GM13976 (cell line): ENCODE data around the gene DNAJC30.

Experiments used
- DNase-seq: peaks from one replicate; pipeline ENCODE4 v3.0.0; 2012; ENCODE audit warnings: low spot score
- in situ Hi-C: fragments of 300-500 bp; cut with MboI; formaldehyde crosslinking; loops from one replicate; pipeline ENCODE4 v1.12.0; 2022; ENCODE audit warnings: low sequenced_read_pairs, mixed read lengths, inconsistent platforms; ENCODE audit not compliant: unreplicated experiment
- TF ChIP-seq, protein P1 (sequence below): IDR thresholded peaks from 2 replicates; pipeline ENCODE4 v1.5.1; 2012; ENCODE audit warnings: borderline replicate concordance, mild to moderate bottlenecking; ENCODE audit not compliant: insufficient read depth; ENCODE audit errors: extremely low read depth, missing control alignments, control extremely low read depth

The DNAJC30 gene

GRCh38 chr7:73644688-73645286 is 38.5 kb downstream of the DNAJC30 start:
- TF ChIP-seq, protein P1, sequence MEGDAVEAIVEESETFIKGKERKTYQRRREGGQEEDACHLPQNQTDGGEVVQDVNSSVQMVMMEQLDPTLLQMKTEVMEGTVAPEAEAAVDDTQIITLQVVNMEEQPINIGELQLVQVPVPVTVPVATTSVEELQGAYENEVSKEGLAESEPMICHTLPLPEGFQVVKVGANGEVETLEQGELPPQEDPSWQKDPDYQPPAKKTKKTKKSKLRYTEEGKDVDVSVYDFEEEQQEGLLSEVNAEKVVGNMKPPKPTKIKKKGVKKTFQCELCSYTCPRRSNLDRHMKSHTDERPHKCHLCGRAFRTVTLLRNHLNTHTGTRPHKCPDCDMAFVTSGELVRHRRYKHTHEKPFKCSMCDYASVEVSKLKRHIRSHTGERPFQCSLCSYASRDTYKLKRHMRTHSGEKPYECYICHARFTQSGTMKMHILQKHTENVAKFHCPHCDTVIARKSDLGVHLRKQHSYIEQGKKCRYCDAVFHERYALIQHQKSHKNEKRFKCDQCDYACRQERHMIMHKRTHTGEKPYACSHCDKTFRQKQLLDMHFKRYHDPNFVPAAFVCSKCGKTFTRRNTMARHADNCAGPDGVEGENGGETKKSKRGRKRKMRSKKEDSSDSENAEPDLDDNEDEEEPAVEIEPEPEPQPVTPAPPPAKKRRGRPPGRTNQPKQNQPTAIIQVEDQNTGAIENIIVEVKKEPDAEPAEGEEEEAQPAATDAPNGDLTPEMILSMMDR = no peak
- in situ Hi-C loops = no loop called here
- no peak for DNase-seq

- DNase-seq = no peak
- in situ Hi-C loops = no loop called here
- TF ChIP-seq, protein P1 = no peak
Observed at GRCh38 chr7:73642834-73643233, 40.4 kb downstream of the DNAJC30 start.

DNA sequence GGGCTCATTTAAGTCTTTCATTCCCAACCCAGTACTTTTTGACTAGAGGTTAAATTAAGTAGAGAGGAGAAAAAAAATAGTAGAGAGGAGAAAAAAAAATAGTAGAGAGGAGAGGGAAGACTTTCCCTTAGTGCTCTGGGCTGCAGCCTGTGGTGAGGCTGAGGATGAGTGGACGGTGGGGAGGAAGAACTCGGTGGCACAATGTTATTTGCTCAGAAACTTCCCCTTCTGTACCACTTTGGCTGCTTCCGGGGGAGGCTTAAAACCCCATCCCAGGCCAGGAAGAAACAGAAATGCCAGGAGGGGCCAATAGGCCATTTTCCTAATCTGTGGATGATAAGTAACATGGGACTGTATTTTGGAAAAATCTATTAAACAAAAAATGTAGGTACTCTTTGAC is 44.3 kb downstream of the DNAJC30 start:
- in situ Hi-C loops = no loop called here
- DNase-seq = no peak
- TF ChIP-seq, protein P1 = no peak

GRCh38 chr7:73635428-73636200 is 47.6 kb downstream of the DNAJC30 start:
- no peak for DNase-seq
- in situ Hi-C loops = no loop called here
- TF ChIP-seq, protein P1 = no peak

- in situ Hi-C loops = no loop called here
- TF ChIP-seq, protein P1 = no peak
- no peak for DNase-seq
Observed at GRCh38 chr7:73633844-73634243, 49.4 kb downstream of the DNAJC30 start.

GRCh38 chr7:73633323-73633722 is 49.9 kb downstream of the DNAJC30 start:
- in situ Hi-C loops = no loop called here
- TF ChIP-seq, protein P1 = no peak
- no peak for DNase-seq

DNA sequence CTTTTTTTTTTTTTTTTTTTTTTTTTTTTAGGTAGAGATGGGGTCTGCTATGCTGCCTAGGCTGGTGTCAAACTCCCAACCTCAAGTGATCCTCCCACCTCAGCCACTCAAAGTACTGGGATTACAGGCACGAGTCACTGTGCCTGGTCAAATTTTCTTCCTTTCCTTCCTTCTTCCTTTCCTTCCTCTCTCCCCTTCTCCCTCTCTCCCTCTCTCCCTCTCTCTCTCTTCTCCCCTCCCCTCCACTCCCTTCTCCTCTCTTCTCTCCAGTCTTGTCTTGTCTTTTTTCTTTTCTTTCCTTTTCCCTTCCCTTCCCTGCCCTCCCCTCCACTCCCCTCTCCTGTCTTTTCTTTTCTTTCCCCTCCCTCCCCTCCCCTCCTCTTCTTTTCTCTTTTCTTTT is 51.7 kb downstream of the DNAJC30 start:
- DNase-seq = no peak
- TF ChIP-seq, protein P1 = no peak
- in situ Hi-C loops = no loop called here
